ENCODE results near the gene LSM12. TPM values are rescaled to one million over a fixed set of nuclear protein-coding genes. Genes with fewer than 3 reads are reported as not detected.
A peak's percentile ranks its signal among the peaks of the same experiment; 100 is the strongest.

Gene LSM12
- total RNA-seq: 10 to 100 TPM; 47.6 to 53.2 TPM
- 10 to 100 TPM; 31.3 to 38.3 (median 35.4) TPM for polyA plus RNA-seq (ENCODE audit: insufficient read length in 6 of 6)
- long read RNA-seq, donor 1, transcript LSM12-201 (5 exons, 2,308 nt): major isoform, 29 of 31 reads
- long read RNA-seq, donor 1, partial matches to known transcripts: 0 of 31 reads
- long read RNA-seq, donor 1, other reads (novel, unspliced or antisense): 0 of 31 reads
- long read RNA-seq, donor 2, transcript LSM12-201 (5 exons, 2,308 nt): major isoform, 26 of 30 reads
- long read RNA-seq, donor 2, partial matches to known transcripts: 0 of 30 reads
- long read RNA-seq, donor 2, other reads (novel, unspliced or antisense): 0 of 30 reads
- long read RNA-seq, donor 3, transcript LSM12-201 (5 exons, 2,308 nt): major isoform, 23 of 64 reads
- long read RNA-seq, donor 3, partial matches to known transcripts: 11 of 64 reads
- long read RNA-seq, donor 3, other reads (novel, unspliced or antisense): 28 of 64 reads
- long read RNA-seq, donor 4, transcript LSM12-201 (5 exons, 2,308 nt): major isoform, 26 of 35 reads
- long read RNA-seq, donor 4, partial matches to known transcripts: 0 of 35 reads
- long read RNA-seq, donor 4, other reads (novel, unspliced or antisense): 9 of 35 reads
- long read RNA-seq, donor 5, transcript LSM12-201 (5 exons, 2,308 nt): major isoform, 31 of 99 reads
- long read RNA-seq, donor 5, partial matches to known transcripts: 66 of 99 reads
- long read RNA-seq, donor 5, other reads (novel, unspliced or antisense): 0 of 99 reads
- long read RNA-seq, donor 6, transcript LSM12-201 (5 exons, 2,308 nt): major isoform, 16 of 16 reads
- long read RNA-seq, donor 6, partial matches to known transcripts: 0 of 16 reads
- long read RNA-seq, donor 6, other reads (novel, unspliced or antisense): 0 of 16 reads
- long read RNA-seq, donor 7, transcript LSM12-201 (5 exons, 2,308 nt): major isoform, 8 of 8 reads
- long read RNA-seq, donor 7, partial matches to known transcripts: 0 of 8 reads
- long read RNA-seq, donor 7, other reads (novel, unspliced or antisense): 0 of 8 reads
- long read RNA-seq, donor 8, transcript LSM12-201 (5 exons, 2,308 nt): major isoform, 28 of 29 reads
- long read RNA-seq, donor 8, partial matches to known transcripts: 0 of 29 reads
- long read RNA-seq, donor 8, other reads (novel, unspliced or antisense): 0 of 29 reads
- long read RNA-seq, donor 9: 0 reads
- long read RNA-seq, donor 10, transcript LSM12-201 (5 exons, 2,308 nt): major isoform, 25 of 30 reads
- long read RNA-seq, donor 10, partial matches to known transcripts: 2 of 30 reads
- long read RNA-seq, donor 10, other reads (novel, unspliced or antisense): 3 of 30 reads
- long read RNA-seq, donor 11: 0 reads
- long read RNA-seq, donor 12, transcript LSM12-201 (5 exons, 2,308 nt): major isoform, 14 of 72 reads
- long read RNA-seq, donor 12, partial matches to known transcripts: 49 of 72 reads
- long read RNA-seq, donor 12, other reads (novel, unspliced or antisense): 8 of 72 reads

DNA sequence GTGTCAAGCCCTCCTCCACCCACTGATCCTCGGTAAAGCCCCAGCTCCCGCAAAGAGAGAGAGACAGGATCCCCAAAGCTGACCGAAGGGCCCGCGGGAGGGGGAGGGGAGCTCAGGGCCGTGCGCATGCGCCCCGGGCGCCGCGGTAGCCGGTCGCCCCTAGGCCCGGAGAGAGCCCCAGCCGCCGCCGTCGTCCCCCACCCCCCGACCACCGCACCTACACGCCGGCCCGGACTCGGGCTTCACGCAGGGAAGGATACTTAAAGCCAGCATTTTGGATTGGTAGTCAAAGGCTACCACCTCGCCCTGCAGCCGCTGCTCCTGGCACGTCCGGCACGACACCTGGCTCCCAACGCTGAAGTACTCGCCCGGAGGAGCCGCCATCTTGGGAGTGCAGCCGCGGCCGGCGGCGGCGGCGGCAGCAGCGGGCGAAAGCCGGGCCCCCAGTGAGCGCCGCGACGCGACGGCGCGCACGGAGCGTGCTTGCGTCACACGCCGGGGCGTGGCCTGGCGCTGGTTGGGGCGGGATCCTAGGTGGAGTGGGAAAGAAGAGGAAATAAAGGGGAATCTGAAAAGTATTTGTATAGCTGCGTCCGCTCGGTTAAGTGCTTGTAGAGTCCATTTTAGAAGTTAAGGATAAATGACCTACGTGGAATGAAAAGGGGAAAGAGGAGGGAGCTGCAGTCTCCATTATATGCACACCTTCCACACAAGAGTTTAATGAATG, at the start of gene LSM12:
Gene LSM12 (minus strand): TSS at position 468 of the 727 bp plus-strand sequence. CDS start 84 bp downstream, at position 384.
- peaks cover 0 to 27% of the 10 kb centered on the region in 2 donors for H3K36me3 ChIP-seq
- intact Hi-C loops (cut with DNase I): no loop called here
- peak within 1 kb of the TSS; percentile 87 to 92 for H3K27ac ChIP-seq
- no peaks in the 10 kb centered on the region for H3K9me3 ChIP-seq
- TF ChIP-seq, protein P1, sequence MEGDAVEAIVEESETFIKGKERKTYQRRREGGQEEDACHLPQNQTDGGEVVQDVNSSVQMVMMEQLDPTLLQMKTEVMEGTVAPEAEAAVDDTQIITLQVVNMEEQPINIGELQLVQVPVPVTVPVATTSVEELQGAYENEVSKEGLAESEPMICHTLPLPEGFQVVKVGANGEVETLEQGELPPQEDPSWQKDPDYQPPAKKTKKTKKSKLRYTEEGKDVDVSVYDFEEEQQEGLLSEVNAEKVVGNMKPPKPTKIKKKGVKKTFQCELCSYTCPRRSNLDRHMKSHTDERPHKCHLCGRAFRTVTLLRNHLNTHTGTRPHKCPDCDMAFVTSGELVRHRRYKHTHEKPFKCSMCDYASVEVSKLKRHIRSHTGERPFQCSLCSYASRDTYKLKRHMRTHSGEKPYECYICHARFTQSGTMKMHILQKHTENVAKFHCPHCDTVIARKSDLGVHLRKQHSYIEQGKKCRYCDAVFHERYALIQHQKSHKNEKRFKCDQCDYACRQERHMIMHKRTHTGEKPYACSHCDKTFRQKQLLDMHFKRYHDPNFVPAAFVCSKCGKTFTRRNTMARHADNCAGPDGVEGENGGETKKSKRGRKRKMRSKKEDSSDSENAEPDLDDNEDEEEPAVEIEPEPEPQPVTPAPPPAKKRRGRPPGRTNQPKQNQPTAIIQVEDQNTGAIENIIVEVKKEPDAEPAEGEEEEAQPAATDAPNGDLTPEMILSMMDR (IDR thresholded peaks at IDR 0.05): no peak
- ATAC-seq (peak; percentile 81), DNase-seq (peak; percentile 90 to 98 (median 94))
- H3K4me3 ChIP-seq: peak within 1 kb of the TSS; percentile 60 to 67
- H3K4me1 ChIP-seq: peaks cover 16 to 58% of the 10 kb centered on the region in 2 donors
- no peaks in the 10 kb centered on the region for H3K27me3 ChIP-seq

DNA sequence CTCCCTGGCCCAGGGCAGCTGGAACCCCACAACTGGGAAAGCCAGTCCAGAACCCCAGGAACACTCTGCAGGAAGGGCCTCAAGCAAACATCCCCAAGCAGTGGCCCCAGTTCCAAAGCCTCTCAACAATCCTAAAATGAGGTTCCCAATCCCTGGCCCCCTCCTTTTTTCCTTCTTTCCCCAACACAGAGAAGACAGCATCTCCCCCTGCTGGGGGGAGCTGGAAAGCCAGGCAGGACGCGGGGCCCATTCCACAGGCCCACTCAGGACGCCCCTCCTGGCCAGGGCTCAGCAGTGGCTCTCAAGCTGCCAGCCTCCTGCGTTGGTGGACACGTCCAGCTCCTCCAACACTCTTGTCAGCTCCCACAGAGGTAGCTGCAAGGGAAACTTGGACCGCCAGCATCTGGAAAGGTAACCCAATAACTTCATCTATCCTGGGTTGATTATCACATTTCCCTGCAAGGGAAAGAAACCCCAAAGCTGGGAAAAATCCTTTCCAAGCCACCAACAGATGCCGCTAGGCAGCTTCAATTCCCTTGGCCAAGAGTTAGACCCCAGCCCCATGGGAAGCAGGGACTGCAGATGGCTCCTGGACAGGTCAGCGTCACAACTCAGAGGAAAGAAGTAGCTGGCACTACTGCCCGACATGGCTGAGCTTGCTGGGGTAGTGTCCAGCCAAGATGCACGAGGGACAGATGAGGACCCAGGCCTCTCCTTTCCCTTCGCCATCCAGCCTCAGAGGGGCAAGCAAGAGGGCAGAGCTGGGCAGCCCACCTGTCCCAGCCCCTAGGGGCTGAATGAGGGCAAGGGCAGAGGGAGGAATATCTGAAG, 49.3 kb upstream of the LSM12 start:
- peaks cover 0 to 12% of the 10 kb centered on the region in 2 donors for H3K36me3 ChIP-seq
- no peak for ATAC-seq
- H3K4me1 ChIP-seq: peaks cover 13 to 35% of the 10 kb centered on the region in 2 donors
- H3K27me3 ChIP-seq: no peaks in the 10 kb centered on the region
- intact Hi-C loops (cut with DNase I): no loop called here
- peak in 1 of 4 donors; percentile 44 for DNase-seq
- H3K4me3 ChIP-seq: no peak overlapping the region
- H3K27ac ChIP-seq: no peak overlapping the region
- H3K9me3 ChIP-seq: no peaks in the 10 kb centered on the region
- TF ChIP-seq, protein P1 (IDR thresholded peaks at IDR 0.05): peak; percentile 24 to 73

DNA sequence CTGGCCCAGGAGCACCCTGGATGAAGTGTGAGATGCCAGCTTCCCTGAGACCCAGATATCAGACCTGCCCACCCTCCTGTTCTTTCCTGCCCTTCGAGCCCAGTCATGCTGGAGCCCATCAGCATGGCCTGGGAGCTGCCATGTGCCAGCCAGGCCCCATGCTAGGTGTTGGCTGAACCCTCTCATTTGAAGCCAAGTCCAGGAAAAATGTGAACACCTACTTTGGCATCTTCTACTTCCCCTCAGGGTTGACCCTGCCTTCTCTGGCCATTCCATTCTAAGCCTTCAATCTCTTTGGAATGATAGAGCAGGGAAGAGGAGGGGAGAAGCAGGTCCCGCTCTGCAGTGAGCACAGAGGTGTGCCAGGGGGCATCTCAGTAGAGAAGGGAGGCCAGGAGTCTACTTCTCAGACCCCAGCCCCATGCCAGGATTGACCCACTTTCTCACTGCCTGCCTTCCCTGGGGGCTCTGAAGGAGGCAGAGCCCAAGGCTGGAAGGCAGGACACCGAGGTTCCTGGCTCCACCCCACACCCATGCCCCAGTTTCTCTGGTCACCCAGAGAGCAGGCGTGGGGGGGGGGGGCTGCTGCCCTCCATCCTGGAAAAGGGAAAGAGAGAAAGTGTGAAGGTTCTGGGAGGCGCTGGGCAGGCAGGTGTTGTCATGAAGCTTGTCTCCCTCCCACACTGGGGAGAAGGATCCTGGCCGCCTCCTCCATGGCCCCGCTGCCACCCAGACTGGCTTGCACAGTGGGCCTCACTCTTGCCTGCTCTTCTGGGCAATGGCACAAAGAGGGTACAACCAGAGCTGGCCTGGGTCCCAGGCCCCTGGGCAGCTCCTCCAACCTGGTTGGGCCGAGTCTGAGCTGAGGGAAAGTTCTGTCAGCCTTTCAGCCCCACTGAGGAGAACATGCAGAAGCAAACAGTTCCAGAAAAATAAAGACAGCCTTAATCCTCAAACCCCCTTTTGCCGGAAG, 47.7 kb upstream of the LSM12 start:
- Histone ChIP-seq H3K4me1 (peaks cover 30 to 45% of the 10 kb centered on the region in 2 donors), H3K4me3 (no peak overlapping the region), H3K36me3 (peaks cover 0 to 12% of the 10 kb centered on the region in 2 donors), H3K9me3 (no peaks in the 10 kb centered on the region), H3K27ac (no peak overlapping the region), H3K27me3 (no peaks in the 10 kb centered on the region)
- DNase-seq (no peak), ATAC-seq (no peak)
- TF ChIP-seq, protein P1 (IDR thresholded peaks at IDR 0.05): no peak
- intact Hi-C loops (cut with DNase I): no loop called here

Measured in left lung (tissue), 14 donors.